ENCODE results near the gene LOXL4.

DNA sequence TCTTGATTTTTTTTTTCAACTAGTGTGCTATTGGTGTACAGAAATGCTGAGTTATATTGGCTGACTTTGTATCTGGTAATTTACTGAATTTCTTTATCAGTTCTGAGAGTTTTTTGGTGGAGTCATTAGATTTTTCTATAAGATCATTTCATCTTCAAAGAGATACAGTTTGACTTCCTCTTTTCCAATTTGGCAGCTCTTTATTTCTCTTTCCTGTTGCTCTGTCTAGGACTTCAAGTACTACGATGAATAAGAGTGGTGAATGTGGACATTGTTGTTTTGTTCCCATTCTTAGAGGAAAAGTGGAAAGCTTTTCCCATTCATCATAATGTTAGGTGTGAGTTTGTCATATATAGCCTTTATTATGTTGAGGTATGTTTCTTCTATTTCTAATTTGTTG lies 50.2 kb downstream of the LOXL4 start:
- TF ChIP-seq, protein P1, sequence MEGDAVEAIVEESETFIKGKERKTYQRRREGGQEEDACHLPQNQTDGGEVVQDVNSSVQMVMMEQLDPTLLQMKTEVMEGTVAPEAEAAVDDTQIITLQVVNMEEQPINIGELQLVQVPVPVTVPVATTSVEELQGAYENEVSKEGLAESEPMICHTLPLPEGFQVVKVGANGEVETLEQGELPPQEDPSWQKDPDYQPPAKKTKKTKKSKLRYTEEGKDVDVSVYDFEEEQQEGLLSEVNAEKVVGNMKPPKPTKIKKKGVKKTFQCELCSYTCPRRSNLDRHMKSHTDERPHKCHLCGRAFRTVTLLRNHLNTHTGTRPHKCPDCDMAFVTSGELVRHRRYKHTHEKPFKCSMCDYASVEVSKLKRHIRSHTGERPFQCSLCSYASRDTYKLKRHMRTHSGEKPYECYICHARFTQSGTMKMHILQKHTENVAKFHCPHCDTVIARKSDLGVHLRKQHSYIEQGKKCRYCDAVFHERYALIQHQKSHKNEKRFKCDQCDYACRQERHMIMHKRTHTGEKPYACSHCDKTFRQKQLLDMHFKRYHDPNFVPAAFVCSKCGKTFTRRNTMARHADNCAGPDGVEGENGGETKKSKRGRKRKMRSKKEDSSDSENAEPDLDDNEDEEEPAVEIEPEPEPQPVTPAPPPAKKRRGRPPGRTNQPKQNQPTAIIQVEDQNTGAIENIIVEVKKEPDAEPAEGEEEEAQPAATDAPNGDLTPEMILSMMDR (IDR thresholded peaks at IDR 0.05; ENCODE audit: low read depth, low read length) = no peak
- TF ChIP-seq POLR2A (IDR thresholded peaks at IDR 0.05; ENCODE audit: extremely low read depth, insufficient read length) = no peak
- TF ChIP-seq MAX (IDR thresholded peaks at IDR 0.05; ENCODE audit: low read depth, low read length) = no peak
- no peak for TF ChIP-seq MYC (IDR thresholded peaks at IDR 0.05; ENCODE audit: low read depth, low read length)

All from NB4 (cell line).